Measurements from ENCODE around the gene CELF5.
A peak's percentile ranks its signal among the peaks of the same experiment; 100 is the strongest.

CELF5 gene

GRCh38 chr19:3183721-3184641 lies 40.5 kb upstream of the CELF5 start:
- Histone ChIP-seq H3K27ac (ENCODE audit: low read depth, low read length, poor library complexity, severe bottlenecking) (no peak overlapping the region), H3K27me3 (ENCODE audit: insufficient read depth, low read length) (no peaks in the 10 kb centered on the region), H4K20me1 (ENCODE audit: insufficient read depth, low read length) (no peaks in the 10 kb centered on the region), H3K36me3 (ENCODE audit: insufficient read depth, low read length) (peaks cover 11% of the 10 kb centered on the region; the same call in 1 of the 2 replicates), H3K79me2 (ENCODE audit: insufficient read depth, low read length) (peaks cover 27% of the 10 kb centered on the region), H3K4me3 (ENCODE audit: low read depth, low read length, poor library complexity, severe bottlenecking) (peak overlapping the region; percentile 91), H2AFZ (ENCODE audit: low read length) (no peak overlapping the region), H3K4me2 (ENCODE audit: low read length) (peak overlapping the region; percentile 77; the same call in 1 of the 2 replicates), H3F3A (ENCODE audit: insufficient read depth, low read length) (no peaks in the 10 kb centered on the region), H3K4me1 (ENCODE audit: insufficient read depth, low read length, severe bottlenecking) (peaks cover 44% of the 10 kb centered on the region), H3K9me2 (ENCODE audit: low read depth, low read length) (no peaks in the 10 kb centered on the region), H3K9me3 (ENCODE audit: low read length) (no peaks in the 10 kb centered on the region), H3K9ac (ENCODE audit: low read length) (no peak overlapping the region)
- no peak for TF ChIP-seq EZH2 (IDR thresholded peaks at IDR 0.05; ENCODE audit: borderline replicate concordance, low read length)
- TF ChIP-seq, protein P1, sequence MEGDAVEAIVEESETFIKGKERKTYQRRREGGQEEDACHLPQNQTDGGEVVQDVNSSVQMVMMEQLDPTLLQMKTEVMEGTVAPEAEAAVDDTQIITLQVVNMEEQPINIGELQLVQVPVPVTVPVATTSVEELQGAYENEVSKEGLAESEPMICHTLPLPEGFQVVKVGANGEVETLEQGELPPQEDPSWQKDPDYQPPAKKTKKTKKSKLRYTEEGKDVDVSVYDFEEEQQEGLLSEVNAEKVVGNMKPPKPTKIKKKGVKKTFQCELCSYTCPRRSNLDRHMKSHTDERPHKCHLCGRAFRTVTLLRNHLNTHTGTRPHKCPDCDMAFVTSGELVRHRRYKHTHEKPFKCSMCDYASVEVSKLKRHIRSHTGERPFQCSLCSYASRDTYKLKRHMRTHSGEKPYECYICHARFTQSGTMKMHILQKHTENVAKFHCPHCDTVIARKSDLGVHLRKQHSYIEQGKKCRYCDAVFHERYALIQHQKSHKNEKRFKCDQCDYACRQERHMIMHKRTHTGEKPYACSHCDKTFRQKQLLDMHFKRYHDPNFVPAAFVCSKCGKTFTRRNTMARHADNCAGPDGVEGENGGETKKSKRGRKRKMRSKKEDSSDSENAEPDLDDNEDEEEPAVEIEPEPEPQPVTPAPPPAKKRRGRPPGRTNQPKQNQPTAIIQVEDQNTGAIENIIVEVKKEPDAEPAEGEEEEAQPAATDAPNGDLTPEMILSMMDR (IDR thresholded peaks at IDR 0.05; ENCODE audit: low read length) = no peak

DNA sequence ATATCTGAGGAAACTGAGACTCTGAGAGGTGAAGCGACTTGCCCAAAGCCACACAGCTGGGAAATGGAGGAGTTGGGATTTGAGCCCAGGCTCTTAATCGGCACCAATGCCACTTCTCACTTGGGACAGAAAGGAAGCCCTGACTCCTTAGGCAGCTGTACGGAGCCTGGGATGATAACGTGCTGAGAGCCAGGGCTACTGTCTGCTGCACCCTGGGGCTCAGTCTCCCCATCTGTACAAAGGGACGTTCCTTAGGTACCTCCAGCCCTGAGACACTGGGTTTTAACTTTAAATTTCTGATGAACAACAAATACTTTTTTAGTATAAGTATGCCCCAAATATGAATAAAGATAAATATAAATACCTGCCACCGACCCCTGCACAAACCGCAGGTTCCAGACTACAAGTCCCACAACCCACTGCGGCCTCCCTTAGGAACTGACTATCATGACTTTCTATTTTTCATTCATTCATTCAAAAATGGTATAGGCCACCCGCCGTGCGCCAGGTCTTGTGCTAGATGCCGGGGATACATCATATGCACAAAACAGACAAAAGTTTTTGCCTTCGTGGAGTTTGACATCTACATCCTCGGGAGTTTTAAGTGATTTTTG lies 39.5 kb upstream of the CELF5 start:
- Histone ChIP-seq H3K36me3 (ENCODE audit: insufficient read depth, low read length) (peaks cover 13% of the 10 kb centered on the region; the same call in 1 of the 2 replicates), H2AFZ (ENCODE audit: low read length) (peak overlapping the region; percentile 77), H3K79me2 (ENCODE audit: insufficient read depth, low read length) (peaks cover 32% of the 10 kb centered on the region), H3K9me3 (ENCODE audit: low read length) (no peaks in the 10 kb centered on the region), H3K9me2 (ENCODE audit: low read depth, low read length) (no peaks in the 10 kb centered on the region), H3K4me3 (ENCODE audit: low read depth, low read length, poor library complexity, severe bottlenecking) (peak overlapping the region; percentile 91), H3K4me2 (ENCODE audit: low read length) (peak overlapping the region; percentile 77), H3K4me1 (ENCODE audit: insufficient read depth, low read length, severe bottlenecking) (peaks cover 38% of the 10 kb centered on the region), H3K9ac (ENCODE audit: low read length) (peak overlapping the region; percentile 98), H4K20me1 (ENCODE audit: insufficient read depth, low read length) (no peaks in the 10 kb centered on the region), H3K27ac (ENCODE audit: low read depth, low read length, poor library complexity, severe bottlenecking) (peak overlapping the region; percentile 71), H3K27me3 (ENCODE audit: insufficient read depth, low read length) (no peaks in the 10 kb centered on the region), H3F3A (ENCODE audit: insufficient read depth, low read length) (no peaks in the 10 kb centered on the region)
- TF ChIP-seq, protein P1 (IDR thresholded peaks at IDR 0.05; ENCODE audit: low read length) = no peak
- TF ChIP-seq EZH2 (IDR thresholded peaks at IDR 0.05; ENCODE audit: borderline replicate concordance, low read length) = no peak

DNA sequence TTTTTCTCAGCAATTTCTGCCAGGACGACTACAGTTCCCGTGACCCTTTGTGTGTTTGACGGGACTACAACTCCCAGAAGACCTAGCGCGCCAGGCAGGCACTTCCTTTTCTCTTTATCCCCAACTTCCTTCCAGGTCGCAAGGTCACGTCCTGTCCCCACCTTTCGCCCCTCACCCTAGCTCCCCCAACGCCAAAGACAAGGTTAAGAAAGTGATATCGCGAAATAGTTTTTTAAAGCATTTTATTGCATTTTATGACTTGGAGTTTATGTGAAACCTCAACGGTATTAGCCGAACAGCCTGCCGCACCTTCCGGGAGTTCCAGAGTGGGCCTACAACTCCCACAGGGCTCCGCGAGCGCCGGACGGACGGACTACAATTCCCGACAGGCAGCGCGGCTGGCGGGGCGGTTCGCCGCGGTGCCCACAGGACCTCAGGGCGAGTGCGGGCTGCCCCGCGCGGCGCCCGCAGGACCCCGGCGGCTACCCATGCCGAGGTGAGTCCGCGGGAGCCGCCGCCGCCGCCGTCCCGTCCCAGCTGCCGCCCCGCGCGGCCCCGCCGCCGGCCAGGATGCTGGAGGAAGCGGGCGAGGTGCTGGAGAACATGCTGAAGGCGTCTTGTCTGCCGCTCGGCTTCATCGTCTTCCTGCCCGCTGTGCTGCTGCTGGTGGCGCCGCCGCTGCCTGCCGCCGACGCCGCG lies 38.9 kb upstream of the CELF5 start, which contains the start of gene NCLN:
NCLN (plus strand) TSS at position 470 of the 699 bp plus-strand sequence; CDS start at position 571, 101 bp downstream.
- Histone ChIP-seq H3F3A (ENCODE audit: insufficient read depth, low read length) (no peaks in the 10 kb centered on the region), H3K9me3 (ENCODE audit: low read length) (no peaks in the 10 kb centered on the region), H3K9me2 (ENCODE audit: low read depth, low read length) (no peaks in the 10 kb centered on the region), H3K4me1 (ENCODE audit: insufficient read depth, low read length, severe bottlenecking) (peaks cover 31% of the 10 kb centered on the region), H3K4me2 (ENCODE audit: low read length) (peak within 1 kb of the TSS; percentile 99), H3K27me3 (ENCODE audit: insufficient read depth, low read length) (no peaks in the 10 kb centered on the region), H4K20me1 (ENCODE audit: insufficient read depth, low read length) (no peaks in the 10 kb centered on the region), H3K79me2 (ENCODE audit: insufficient read depth, low read length) (peaks cover 34% of the 10 kb centered on the region), H3K9ac (ENCODE audit: low read length) (peak within 1 kb of the TSS; percentile 98), H2AFZ (ENCODE audit: low read length) (peak within 1 kb of the TSS; percentile 77), H3K27ac (ENCODE audit: low read depth, low read length, poor library complexity, severe bottlenecking) (peak within 1 kb of the TSS; percentile 71), H3K36me3 (ENCODE audit: insufficient read depth, low read length) (peaks cover 13% of the 10 kb centered on the region; the same call in 1 of the 2 replicates), H3K4me3 (ENCODE audit: low read depth, low read length, poor library complexity, severe bottlenecking) (peak within 1 kb of the TSS; percentile 91)
- TF ChIP-seq, protein P1 (IDR thresholded peaks at IDR 0.05; ENCODE audit: low read length) = no peak
- TF ChIP-seq EZH2 (IDR thresholded peaks at IDR 0.05; ENCODE audit: borderline replicate concordance, low read length) = no peak
